IMR-90 (cell line): ENCODE data around the gene HMX3. TPM values are rescaled to one million over a fixed set of nuclear protein-coding genes. Genes with fewer than 3 reads are reported as not detected.

Source experiments
- ATAC-seq: fragments of 200-7000 bp; cut with Tn5 transposase; 2 replicates; pipeline ENCODE4 v1.9.1; 2020; ENCODE audit warnings: low read depth, mild to moderate bottlenecking, moderate library complexity
- BruUV-seq: library from RNA; stranded (reverse); fragments of 400-500 nt; replicated peaks from 2 replicates; lab custom pipeline; 2021; lab: Mats Ljungman, UMichigan
- CTCF ChIA-PET: fragments of 300-600 bp; formaldehyde crosslinking; extraction: SDS; loops from one replicate; lab custom pipeline; 2021; ENCODE audit warnings: antibody characterized with exemption; lab: Yijun Ruan, JAX
- POLR2A ChIA-PET: fragments of 300-600 bp; sonication (Branson Sonifier 250); formaldehyde crosslinking; loops from one replicate; lab custom pipeline; 2022; ENCODE audit warnings: antibody characterized with exemption; ENCODE audit not compliant: unreplicated experiment; lab: Charles Lee
- DNase-seq: peaks from one replicate; pipeline ENCODE4 v3.0.0; 2013
- H2AFZ ChIP-seq: replicated peaks from 2 replicates; pipeline ENCODE3; 2013; ENCODE audit warnings: low read length, mild to moderate bottlenecking; ENCODE audit not compliant: poor library complexity
- H2AK5ac ChIP-seq: 2 replicates; pipeline ENCODE4 v1.6.1; 2013; ENCODE audit warnings: low read depth, low read length, inconsistent platforms
- H2AK9ac ChIP-seq: replicated peaks from 2 replicates; pipeline ENCODE3; 2013; ENCODE audit warnings: mild to moderate bottlenecking, low read depth, low read length, moderate library complexity; ENCODE audit not compliant: poor library complexity
- H2BK120ac ChIP-seq: 2 replicates; pipeline ENCODE4 v1.6.1; 2013; ENCODE audit warnings: low read depth, low read length, inconsistent platforms
- H2BK15ac ChIP-seq: 3 replicates; pipeline ENCODE4 v1.6.1; 2013; ENCODE audit warnings: low read depth, low read length, inconsistent platforms
- H2BK20ac ChIP-seq: 2 replicates; pipeline ENCODE4 v1.6.1; 2013; ENCODE audit warnings: low read depth, mild to moderate bottlenecking, inconsistent platforms, low read length, moderate library complexity
- H2BK5ac ChIP-seq: 2 replicates; pipeline ENCODE4 v1.6.1; 2013; ENCODE audit warnings: mild to moderate bottlenecking, low read depth, low read length, inconsistent platforms; ENCODE audit not compliant: poor library complexity, severe bottlenecking
- H3K14ac ChIP-seq: replicated peaks from 2 replicates; pipeline ENCODE4 v1.6.1; 2013; ENCODE audit warnings: low read depth, low read length, inconsistent platforms
- H3K18ac ChIP-seq: 2 replicates; pipeline ENCODE4 v1.6.1; 2013; ENCODE audit warnings: low read depth, low read length, control low read depth
- H3K23ac ChIP-seq: 2 replicates; pipeline ENCODE4 v1.6.1; 2013; ENCODE audit warnings: low read depth, low read length, inconsistent platforms
- H3K27ac ChIP-seq: 2 replicates; pipeline ENCODE4 v1.5.1; 2013; ENCODE audit warnings: mild to moderate bottlenecking, control low read depth, low read length; ENCODE audit not compliant: insufficient read depth
- H3K27me3 ChIP-seq: 2 replicates; pipeline ENCODE4 v1.6.1; 2013; ENCODE audit warnings: low read length; ENCODE audit not compliant: control insufficient read depth, insufficient read depth
- H3K36me3 ChIP-seq: 2 replicates; pipeline ENCODE4 v1.6.1; 2013; ENCODE audit warnings: low read length, mixed read lengths; ENCODE audit not compliant: control insufficient read depth, insufficient read depth
- H3K4ac ChIP-seq: 2 replicates; pipeline ENCODE4 v1.6.1; 2013; ENCODE audit warnings: low read depth, low read length, inconsistent platforms
- H3K4me1 ChIP-seq: 2 replicates; pipeline ENCODE4 v1.6.1; 2013; ENCODE audit warnings: low read length, mixed read lengths; ENCODE audit not compliant: control insufficient read depth, insufficient read depth
- H3K4me2 ChIP-seq: 2 replicates; pipeline ENCODE4 v1.6.1; 2013; ENCODE audit warnings: low read depth, mild to moderate bottlenecking, control low read depth, low read length, moderate library complexity
- H3K4me3 ChIP-seq: 2 replicates; pipeline ENCODE4 v1.5.1; 2013; ENCODE audit warnings: low read depth, mild to moderate bottlenecking, control low read depth, low read length, moderate library complexity; ENCODE audit not compliant: insufficient read depth
- H3K56ac ChIP-seq: 2 replicates; pipeline ENCODE4 v1.6.1; 2013; ENCODE audit warnings: low read length, inconsistent platforms; ENCODE audit not compliant: insufficient read depth; ENCODE audit errors: extremely low read depth
- H3K79me1 ChIP-seq, 2 experiments: 2 replicates each; pipeline ENCODE4 v1.6.1; 2013; ENCODE audit warnings: low read length in 2 of 2, inconsistent platforms in 1 of 2, low read depth in 1 of 2
- H3K9ac ChIP-seq: 2 replicates; pipeline ENCODE4 v1.6.1; 2013; ENCODE audit warnings: low read depth, low read length, control low read depth
- H3K9me1 ChIP-seq: 2 replicates; pipeline ENCODE4 v1.6.1; 2013; ENCODE audit warnings: low read length, inconsistent platforms; ENCODE audit not compliant: insufficient read depth
- H3K9me3 ChIP-seq: 2 replicates; pipeline ENCODE4 v1.6.1; 2013; ENCODE audit warnings: low read length; ENCODE audit not compliant: control insufficient read depth, insufficient read depth
- H4K20me1 ChIP-seq: 2 replicates; pipeline ENCODE4 v1.6.1; 2013; ENCODE audit warnings: low read length, inconsistent platforms; ENCODE audit not compliant: insufficient read depth
- H4K5ac ChIP-seq: 2 replicates; pipeline ENCODE4 v1.6.1; 2013; ENCODE audit warnings: mild to moderate bottlenecking, low read depth, low read length, control low read depth
- H4K8ac ChIP-seq, 2 experiments: 2 replicates each; pipeline ENCODE4 v1.6.1; 2013; ENCODE audit warnings: low read depth in 2 of 2, low read length in 2 of 2, control low read depth in 1 of 2, inconsistent platforms in 1 of 2
- H4K91ac ChIP-seq: 2 replicates; pipeline ENCODE4 v1.6.1; 2013; ENCODE audit warnings: low read depth, low read length, inconsistent platforms; ENCODE audit not compliant: insufficient read depth
- BHLHE40 ChIP-seq: fragments of 150-350 bp; IDR thresholded peaks from 2 replicates; pipeline ENCODE4 v1.6.1; 2016; ENCODE audit warnings: mild to moderate bottlenecking, low read depth, low read length
- CEBPB ChIP-seq: IDR thresholded peaks from 2 replicates; pipeline ENCODE4 v1.6.1; 2012; ENCODE audit warnings: low read depth, low read length, improper control_type of control experiment
- CHD1 ChIP-seq: IDR thresholded peaks from 2 replicates; pipeline ENCODE4 v1.6.1; 2012; ENCODE audit warnings: low read depth, low read length, improper control_type of control experiment
- FOS ChIP-seq: fragments of 150-350 bp; IDR thresholded peaks from 2 replicates; pipeline ENCODE4 v1.6.1; 2016; ENCODE audit warnings: low read depth, low read length
- MAFK ChIP-seq: IDR thresholded peaks from 2 replicates; pipeline ENCODE4 v1.6.1; 2012; ENCODE audit warnings: low read depth, low read length, improper control_type of control experiment
- MAZ ChIP-seq: IDR thresholded peaks from 2 replicates; pipeline ENCODE4 v1.6.1; 2012; ENCODE audit warnings: low read depth, mild to moderate bottlenecking, low read length, improper control_type of control experiment, moderate library complexity, borderline replicate concordance
- MXI1 ChIP-seq: IDR thresholded peaks from 2 replicates; pipeline ENCODE4 v1.6.1; 2012; ENCODE audit warnings: low read depth, mild to moderate bottlenecking, low read length, moderate library complexity, borderline replicate concordance
- NFE2L2 ChIP-seq: fragments of 150-350 bp; IDR thresholded peaks from 2 replicates; pipeline ENCODE4 v1.6.1; 2016; ENCODE audit warnings: low read depth, mild to moderate bottlenecking, low read length
- POLR2A ChIP-seq: IDR thresholded peaks from 2 replicates; pipeline ENCODE4 v1.6.1; 2012; ENCODE audit warnings: mild to moderate bottlenecking, low read depth, low read length
- RAD21 ChIP-seq: IDR thresholded peaks from 2 replicates; pipeline ENCODE4 v1.6.1; 2012; ENCODE audit warnings: low read length, improper control_type of control experiment
- RFX5 ChIP-seq: IDR thresholded peaks from 2 replicates; pipeline ENCODE4 v1.8.0; 2012; ENCODE audit warnings: low read depth, mild to moderate bottlenecking, low read length, moderate library complexity
- SMC3 ChIP-seq: fragments of 150-350 bp; IDR thresholded peaks from 2 replicates; pipeline ENCODE4 v1.6.1; 2016; ENCODE audit warnings: low read depth, mild to moderate bottlenecking, antibody characterized with exemption, low read length, moderate library complexity
- WGBS, 2 experiments: methylation state at CpG; one replicate each; pipeline versions ENCODE4 v1.1.5 to v1.1.7; 2013; ENCODE audit warnings: missing lambda C conversion rate in 2 of 2; ENCODE audit not compliant: insufficient read length in 1 of 2; ENCODE audit errors: extremely low coverage in 2 of 2; 5-methylcytosine and 5-hydroxymethylcytosine counted together
- dilution Hi-C: fragments of 300-500 bp; cut with HindIII; formaldehyde crosslinking; loops from one replicate; pipeline ENCODE4 v1.14.3; 2018; ENCODE audit warnings: low sequenced_read_pairs; ENCODE audit not compliant: unreplicated experiment
- in situ Hi-C: fragments of 300-500 bp; cut with MboI; formaldehyde crosslinking; loops from 3 replicates; pipeline ENCODE4 v1.14.3; 2019; ENCODE audit warnings: low sequenced_read_pairs, inconsistent platforms, mixed read lengths
- intact Hi-C: fragments of 100-400 bp; cut with micrococcal nuclease; formaldehyde crosslinking; loops from 2 replicates; pipeline ENCODE4 v1.10.0; 2022
- polyA plus RNA-seq, 3 experiments: library from polyadenylated mRNA; depleted of rRNA; stranded (reverse); fragments of >200 nt; gene quantifications; 2 replicates each; pipeline ENCODE4 v1.2.3, GENCODE V29; 2012; ENCODE audit warnings: low replicate concordance in 1 of 3
- total RNA-seq: library from RNA; depleted of rRNA; stranded (reverse); fragments of >200 nt; gene quantifications from 2 replicates; pipeline ENCODE4 v1.2.3, GENCODE V29; 2012
- TF ChIP-seq, protein P1 (sequence below): conservative IDR thresholded peaks from 2 replicates; pipeline ENCODE4 v1.5.1; 2012; ENCODE audit warnings: mild to moderate bottlenecking, low read depth, low read length, improper control_type of control experiment
- TF ChIP-seq, protein P2 (sequence below): fragments of 150-350 bp; IDR thresholded peaks from 2 replicates; pipeline ENCODE4 v1.6.1; 2016; ENCODE audit warnings: low read depth, mild to moderate bottlenecking, low read length, moderate library complexity, borderline replicate concordance
- TF ChIP-seq, protein P3 (sequence below): fragments of 150-350 bp; IDR thresholded peaks from 2 replicates; pipeline ENCODE4 v1.6.1; 2017; ENCODE audit warnings: mild to moderate bottlenecking, antibody characterized with exemption, low read length, low read depth

HMX3 gene
- total and polyA plus RNA-seq, 2 of the 4 experiments (the other 2 are of a cell fraction) = not detected

DNA sequence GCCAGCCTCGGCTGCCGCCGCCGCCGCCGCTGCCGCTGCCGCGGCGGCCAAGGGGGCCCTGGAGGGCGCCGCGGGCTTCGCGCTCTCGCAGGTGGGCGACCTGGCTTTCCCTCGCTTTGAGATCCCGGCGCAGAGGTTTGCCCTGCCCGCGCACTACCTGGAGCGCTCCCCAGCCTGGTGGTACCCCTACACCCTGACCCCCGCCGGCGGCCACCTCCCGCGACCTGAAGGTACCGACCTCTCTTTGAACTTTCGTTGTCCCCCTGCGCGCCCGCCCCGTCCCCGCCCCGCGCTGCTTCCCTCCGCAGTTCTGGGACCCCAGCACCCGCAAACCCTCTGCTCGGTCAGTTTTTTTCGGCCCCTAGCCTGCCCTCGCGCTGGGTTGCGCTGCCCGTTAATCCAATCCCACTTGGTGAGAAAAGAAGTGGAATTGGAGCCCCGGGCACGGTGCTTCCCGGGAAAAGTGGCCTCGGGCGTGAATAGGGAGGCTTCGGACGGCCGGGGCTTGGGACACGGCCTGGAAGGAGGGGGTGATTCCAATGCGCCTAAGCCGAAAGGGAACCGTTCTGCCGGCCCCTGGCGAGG lies 543 bp downstream of the HMX3 start:
- in situ Hi-C loops = loop anchor here (10.0 to 25.0 kb wide), 2 partner anchors 828 to 1251 kb away; no protein-coding TSS in a partner anchor
- H3K4me2 ChIP-seq = no peak overlapping the region; the same call in 1 of the 2 replicates
- no peak overlapping the region for H2BK15ac ChIP-seq
- no TSS peak for BruUV-seq
- intact Hi-C loops = no loop called here
- no peak overlapping the region for H2BK20ac ChIP-seq
- ChIA-PET POLR2A (no interaction called here), CTCF (no interaction called here)
- no peak overlapping the region for H3K56ac ChIP-seq
- no peak overlapping the region for H3K14ac ChIP-seq
- H4K91ac ChIP-seq = no peak overlapping the region
- 0% methylated on average over 3 of the region's 59 CpGs; no CpG with 5 or more reads in 1 of the 2 experiments for WGBS, 2 experiments
- H3K23ac ChIP-seq = no peak overlapping the region
- H3K18ac ChIP-seq = no peak overlapping the region
- H2AFZ ChIP-seq = no peak overlapping the region
- H3K9me3 ChIP-seq = no peaks in the 10 kb centered on the region; the same call in 1 of the 2 replicates
- no peak overlapping the region for H3K27ac ChIP-seq
- H3K36me3 ChIP-seq = no peaks in the 10 kb centered on the region
- no peak overlapping the region for H2AK5ac ChIP-seq
- dilution Hi-C loops = no loop called here
- H2BK5ac ChIP-seq = no peak overlapping the region
- ATAC-seq (no peak), DNase-seq (no peak)
- no peak overlapping the region for H4K5ac ChIP-seq
- no peak overlapping the region for H3K9ac ChIP-seq
- H3K27me3 ChIP-seq = peaks cover 96% of the 10 kb centered on the region
- H4K8ac ChIP-seq = no peak overlapping the region
- H2BK120ac ChIP-seq = no peak overlapping the region
- no peaks in the 10 kb centered on the region for H3K79me1 ChIP-seq
- no peak overlapping the region for H3K4ac ChIP-seq
- peaks cover 2% of the 10 kb centered on the region; the same call in 1 of the 2 replicates for H3K4me1 ChIP-seq
- no peak for TF ChIP-seq RAD21
- TF ChIP-seq, protein P1, sequence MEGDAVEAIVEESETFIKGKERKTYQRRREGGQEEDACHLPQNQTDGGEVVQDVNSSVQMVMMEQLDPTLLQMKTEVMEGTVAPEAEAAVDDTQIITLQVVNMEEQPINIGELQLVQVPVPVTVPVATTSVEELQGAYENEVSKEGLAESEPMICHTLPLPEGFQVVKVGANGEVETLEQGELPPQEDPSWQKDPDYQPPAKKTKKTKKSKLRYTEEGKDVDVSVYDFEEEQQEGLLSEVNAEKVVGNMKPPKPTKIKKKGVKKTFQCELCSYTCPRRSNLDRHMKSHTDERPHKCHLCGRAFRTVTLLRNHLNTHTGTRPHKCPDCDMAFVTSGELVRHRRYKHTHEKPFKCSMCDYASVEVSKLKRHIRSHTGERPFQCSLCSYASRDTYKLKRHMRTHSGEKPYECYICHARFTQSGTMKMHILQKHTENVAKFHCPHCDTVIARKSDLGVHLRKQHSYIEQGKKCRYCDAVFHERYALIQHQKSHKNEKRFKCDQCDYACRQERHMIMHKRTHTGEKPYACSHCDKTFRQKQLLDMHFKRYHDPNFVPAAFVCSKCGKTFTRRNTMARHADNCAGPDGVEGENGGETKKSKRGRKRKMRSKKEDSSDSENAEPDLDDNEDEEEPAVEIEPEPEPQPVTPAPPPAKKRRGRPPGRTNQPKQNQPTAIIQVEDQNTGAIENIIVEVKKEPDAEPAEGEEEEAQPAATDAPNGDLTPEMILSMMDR = no peak
- no peak for TF ChIP-seq CHD1
- no peak for TF ChIP-seq FOS
- TF ChIP-seq MXI1 = no peak
- TF ChIP-seq, protein P2, sequence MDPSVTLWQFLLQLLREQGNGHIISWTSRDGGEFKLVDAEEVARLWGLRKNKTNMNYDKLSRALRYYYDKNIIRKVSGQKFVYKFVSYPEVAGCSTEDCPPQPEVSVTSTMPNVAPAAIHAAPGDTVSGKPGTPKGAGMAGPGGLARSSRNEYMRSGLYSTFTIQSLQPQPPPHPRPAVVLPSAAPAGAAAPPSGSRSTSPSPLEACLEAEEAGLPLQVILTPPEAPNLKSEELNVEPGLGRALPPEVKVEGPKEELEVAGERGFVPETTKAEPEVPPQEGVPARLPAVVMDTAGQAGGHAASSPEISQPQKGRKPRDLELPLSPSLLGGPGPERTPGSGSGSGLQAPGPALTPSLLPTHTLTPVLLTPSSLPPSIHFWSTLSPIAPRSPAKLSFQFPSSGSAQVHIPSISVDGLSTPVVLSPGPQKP = no peak
- TF ChIP-seq POLR2A = no peak
- TF ChIP-seq RFX5 = no peak
- TF ChIP-seq MAZ = no peak
- TF ChIP-seq SMC3 = no peak
- TF ChIP-seq BHLHE40 = no peak
- TF ChIP-seq, protein P3, sequence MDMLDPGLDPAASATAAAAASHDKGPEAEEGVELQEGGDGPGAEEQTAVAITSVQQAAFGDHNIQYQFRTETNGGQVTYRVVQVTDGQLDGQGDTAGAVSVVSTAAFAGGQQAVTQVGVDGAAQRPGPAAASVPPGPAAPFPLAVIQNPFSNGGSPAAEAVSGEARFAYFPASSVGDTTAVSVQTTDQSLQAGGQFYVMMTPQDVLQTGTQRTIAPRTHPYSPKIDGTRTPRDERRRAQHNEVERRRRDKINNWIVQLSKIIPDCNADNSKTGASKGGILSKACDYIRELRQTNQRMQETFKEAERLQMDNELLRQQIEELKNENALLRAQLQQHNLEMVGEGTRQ = no peak
- TF ChIP-seq NFE2L2 = no peak
- no peak for TF ChIP-seq MAFK
- no peak for TF ChIP-seq CEBPB
- no peak overlapping the region for H3K4me3 ChIP-seq
- no peaks in the 10 kb centered on the region for H3K9me1 ChIP-seq
- peak overlapping the region; percentile 25 for H2AK9ac ChIP-seq
- 0 out of 2 replicates have a peak, but pooled peaks cover 3% of the 10 kb centered on the region for H4K20me1 ChIP-seq
